Measurements from ENCODE around the gene ARSA.

ARSA gene

GRCh38 chr22:50605002-50605612 is 22.8 kb downstream of the ARSA start:
- H3K27ac ChIP-seq = no peak overlapping the region

GRCh38 chr22:50604256-50605001 is 23.5 kb downstream of the ARSA start:
- no peaks in the 10 kb centered on the region for H3K4me1 ChIP-seq
- H3K4me2 ChIP-seq (ENCODE audit: low read length) = no peak overlapping the region
- H3K27ac ChIP-seq = no peak overlapping the region
- H2AFZ ChIP-seq = no peak overlapping the region
- H3K36me3 ChIP-seq (ENCODE audit: control insufficient read depth, insufficient read depth, low read length) = no peaks in the 10 kb centered on the region
- H3K4me3 ChIP-seq (ENCODE audit: low read depth, low read length) = no peak overlapping the region
- no peak for TF ChIP-seq CTCF (IDR thresholded peaks at IDR 0.05)
- H3K27me3 ChIP-seq (ENCODE audit: control insufficient read depth, insufficient read depth, low read length) = no peaks in the 10 kb centered on the region
- H3K9me3 ChIP-seq (ENCODE audit: control insufficient read depth, low read length) = no peaks in the 10 kb centered on the region
- H3K9ac ChIP-seq = no peak overlapping the region
- no peaks in the 10 kb centered on the region for H3K79me2 ChIP-seq

More at GRCh38 chr22:50605002-50605612, 22.8 kb downstream of the ARSA start:
- Histone ChIP-seq H3K4me2 (ENCODE audit: low read length) (no peak overlapping the region), H3K4me1 (no peaks in the 10 kb centered on the region), H3K79me2 (no peaks in the 10 kb centered on the region), H2AFZ (no peak overlapping the region), H3K36me3 (ENCODE audit: control insufficient read depth, insufficient read depth, low read length) (no peaks in the 10 kb centered on the region), H3K27me3 (ENCODE audit: control insufficient read depth, insufficient read depth, low read length) (no peaks in the 10 kb centered on the region), H3K9me3 (ENCODE audit: control insufficient read depth, low read length) (no peaks in the 10 kb centered on the region), H3K4me3 (ENCODE audit: low read depth, low read length) (no peak overlapping the region), H3K9ac (no peak overlapping the region)
- TF ChIP-seq CTCF (IDR thresholded peaks at IDR 0.05) = no peak

GRCh38 chr22:50603511-50604255 is 24.3 kb downstream of the ARSA start:
- H3K4me3 ChIP-seq (ENCODE audit: low read depth, low read length) = no peak overlapping the region
- H3K9ac ChIP-seq = no peak overlapping the region
- no peaks in the 10 kb centered on the region for H3K79me2 ChIP-seq
- no peak overlapping the region for H2AFZ ChIP-seq
- no peaks in the 10 kb centered on the region for H3K36me3 ChIP-seq (ENCODE audit: control insufficient read depth, insufficient read depth, low read length)
- H3K27ac ChIP-seq = no peak overlapping the region
- no peaks in the 10 kb centered on the region for H3K4me1 ChIP-seq
- no peaks in the 10 kb centered on the region for H3K27me3 ChIP-seq (ENCODE audit: control insufficient read depth, insufficient read depth, low read length)
- no peak overlapping the region for H3K4me2 ChIP-seq (ENCODE audit: low read length)
- no peak for TF ChIP-seq CTCF (IDR thresholded peaks at IDR 0.05)
- H3K9me3 ChIP-seq (ENCODE audit: control insufficient read depth, low read length) = no peaks in the 10 kb centered on the region

- no peak overlapping the region for H3K9ac ChIP-seq
- no peaks in the 10 kb centered on the region for H3K36me3 ChIP-seq (ENCODE audit: control insufficient read depth, insufficient read depth, low read length)
- no peak overlapping the region for H3K4me2 ChIP-seq (ENCODE audit: low read length)
- no peak overlapping the region for H3K4me3 ChIP-seq (ENCODE audit: low read depth, low read length)
- no peaks in the 10 kb centered on the region for H3K79me2 ChIP-seq
- H2AFZ ChIP-seq = no peak overlapping the region
- TF ChIP-seq CTCF (IDR thresholded peaks at IDR 0.05) = no peak
- no peak overlapping the region for H3K27ac ChIP-seq
- H3K4me1 ChIP-seq = no peaks in the 10 kb centered on the region
- H3K27me3 ChIP-seq (ENCODE audit: control insufficient read depth, insufficient read depth, low read length) = no peaks in the 10 kb centered on the region
- no peaks in the 10 kb centered on the region for H3K9me3 ChIP-seq (ENCODE audit: control insufficient read depth, low read length)
These were observed 25.6 kb downstream of the ARSA start for GRCh38 chr22:50602338-50602700.

All from parathyroid adenoma (tissue), 2 donors.